G401.6 (cell line): ENCODE results near the gene OTOG.

Experiments
- FAIRE-seq: peaks from 2 replicates; lab custom pipeline; 2012; peaks lifted over from hg19 to GRCh38; lab: Jason Lieb, UNC

The OTOG gene

GRCh38 chr11:17543041-17543440 lies 4.0 kb upstream of the OTOG start:
- no peak for FAIRE-seq

GRCh38 chr11:17543574-17544180 lies 3.4 kb upstream of the OTOG start:
- FAIRE-seq = no peak

GRCh38 chr11:17544181-17544622 lies 2.9 kb upstream of the OTOG start, which contains the start of gene USH1C:
TSS of gene USH1C (minus strand) at chr11:17544416. CDS start at chr11:17544307, 109 bp downstream.
- FAIRE-seq = no peak

DNA sequence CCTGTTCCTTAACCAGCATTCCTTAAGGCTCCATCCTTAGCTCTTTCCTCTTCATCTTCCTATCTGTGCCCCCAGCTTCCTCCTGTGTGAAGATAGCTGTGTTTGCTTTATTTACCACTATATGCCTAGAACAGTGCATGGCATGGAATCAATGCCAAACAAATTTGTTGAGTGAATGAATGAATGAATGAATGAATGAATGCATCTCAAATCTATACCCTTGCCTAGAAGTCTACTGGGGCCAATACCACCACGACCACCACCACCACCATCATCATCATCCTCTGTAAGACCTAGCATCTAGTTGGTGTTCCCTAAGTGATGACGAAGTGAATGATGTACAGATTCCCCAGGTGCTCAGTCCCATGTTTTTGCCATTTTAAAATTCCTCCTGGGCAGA lies 819 bp upstream of the OTOG start:
- FAIRE-seq = no peak

- no peak for FAIRE-seq
Observed at GRCh38 chr11:17547932-17548331, 873 bp downstream of the OTOG start.

GRCh38 chr11:17548444-17548843 lies 1.4 kb downstream of the OTOG start:
- no peak for FAIRE-seq

DNA sequence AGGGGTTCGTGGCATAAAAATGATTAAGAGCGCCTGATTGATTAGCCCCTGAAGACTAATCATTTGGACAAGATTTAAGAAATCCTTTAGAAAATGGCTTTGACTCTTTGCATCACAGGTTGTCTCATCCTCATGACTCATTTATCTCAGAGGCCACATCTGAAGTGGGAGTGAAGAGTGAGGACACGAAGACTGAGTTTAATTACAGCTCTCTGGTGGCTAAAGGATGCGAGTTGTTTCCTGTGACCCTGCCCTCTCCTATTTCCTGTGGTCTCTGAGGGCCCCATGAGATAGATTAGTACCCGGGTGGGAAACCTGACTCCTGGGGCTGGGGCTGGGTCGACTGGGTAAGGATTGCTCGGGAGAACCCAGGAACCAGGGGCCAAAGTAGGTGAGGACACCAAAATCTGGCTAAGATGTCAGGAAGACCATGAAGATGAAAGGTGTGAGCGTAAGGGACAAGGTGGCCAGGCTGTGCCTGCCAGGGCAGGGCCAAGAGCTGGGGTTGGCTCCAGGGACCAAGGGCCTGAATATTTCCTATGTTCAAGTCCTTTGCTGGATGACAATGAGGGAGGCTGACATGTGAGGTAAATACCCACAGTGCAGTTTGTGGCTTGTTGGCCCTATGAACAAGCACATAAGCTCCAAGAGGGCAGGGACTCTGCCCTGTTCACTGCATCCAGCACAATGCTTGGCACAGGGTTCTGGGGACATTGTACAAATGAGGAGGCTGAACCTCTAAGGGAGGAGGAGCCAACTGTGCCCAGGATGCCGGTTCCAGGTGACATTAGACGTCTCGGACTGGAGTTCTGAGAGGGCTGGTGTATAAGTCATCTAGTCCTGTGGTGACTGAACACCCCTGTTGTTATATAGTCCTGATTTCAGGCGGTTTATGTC lies 3.6 kb downstream of the OTOG start:
- FAIRE-seq = no peak

- FAIRE-seq = no peak
Observed at GRCh38 chr11:17551347-17552040, 4.4 kb downstream of the OTOG start.

GRCh38 chr11:17552041-17552355 lies 4.9 kb downstream of the OTOG start:
- no peak for FAIRE-seq

GRCh38 chr11:17552392-17553248 lies 5.6 kb downstream of the OTOG start:
- no peak for FAIRE-seq

DNA sequence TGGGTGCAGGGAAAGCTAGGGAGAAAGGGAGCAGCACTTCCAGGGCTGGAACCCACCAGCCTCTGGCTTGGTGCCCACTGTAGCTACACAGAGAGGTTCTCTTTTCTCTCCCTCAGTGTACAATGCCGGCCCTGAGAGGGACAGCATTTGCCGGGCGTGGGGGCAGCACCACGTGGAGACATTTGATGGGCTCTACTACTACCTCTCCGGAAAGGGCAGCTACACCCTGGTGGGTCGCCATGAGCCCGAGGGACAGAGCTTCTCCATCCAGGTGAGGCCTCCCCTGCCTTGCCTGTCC lies 6.1 kb downstream of the OTOG start:
- FAIRE-seq = no peak

GRCh38 chr11:17554487-17554886 lies 7.4 kb downstream of the OTOG start:
- FAIRE-seq = no peak

DNA sequence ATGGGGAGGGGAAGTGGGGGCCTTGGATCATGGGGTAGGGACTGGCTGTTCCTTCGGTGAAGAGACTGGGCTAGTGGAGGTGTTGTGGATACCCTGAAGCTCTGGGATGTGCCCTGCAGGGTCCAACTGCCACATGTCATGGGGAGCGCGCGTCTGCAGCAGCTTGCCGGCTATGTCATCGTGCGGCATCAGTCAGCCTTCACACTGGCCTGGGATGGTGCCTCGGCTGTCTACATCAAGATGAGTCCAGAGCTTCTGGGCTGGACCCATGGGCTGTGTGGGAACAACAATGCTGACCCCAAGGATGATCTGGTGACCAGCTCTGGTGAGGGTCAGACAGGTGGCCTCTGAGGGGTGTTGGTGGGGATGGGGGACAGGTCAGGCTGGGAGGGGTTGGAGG lies 9.9 kb downstream of the OTOG start:
- FAIRE-seq = no peak

DNA sequence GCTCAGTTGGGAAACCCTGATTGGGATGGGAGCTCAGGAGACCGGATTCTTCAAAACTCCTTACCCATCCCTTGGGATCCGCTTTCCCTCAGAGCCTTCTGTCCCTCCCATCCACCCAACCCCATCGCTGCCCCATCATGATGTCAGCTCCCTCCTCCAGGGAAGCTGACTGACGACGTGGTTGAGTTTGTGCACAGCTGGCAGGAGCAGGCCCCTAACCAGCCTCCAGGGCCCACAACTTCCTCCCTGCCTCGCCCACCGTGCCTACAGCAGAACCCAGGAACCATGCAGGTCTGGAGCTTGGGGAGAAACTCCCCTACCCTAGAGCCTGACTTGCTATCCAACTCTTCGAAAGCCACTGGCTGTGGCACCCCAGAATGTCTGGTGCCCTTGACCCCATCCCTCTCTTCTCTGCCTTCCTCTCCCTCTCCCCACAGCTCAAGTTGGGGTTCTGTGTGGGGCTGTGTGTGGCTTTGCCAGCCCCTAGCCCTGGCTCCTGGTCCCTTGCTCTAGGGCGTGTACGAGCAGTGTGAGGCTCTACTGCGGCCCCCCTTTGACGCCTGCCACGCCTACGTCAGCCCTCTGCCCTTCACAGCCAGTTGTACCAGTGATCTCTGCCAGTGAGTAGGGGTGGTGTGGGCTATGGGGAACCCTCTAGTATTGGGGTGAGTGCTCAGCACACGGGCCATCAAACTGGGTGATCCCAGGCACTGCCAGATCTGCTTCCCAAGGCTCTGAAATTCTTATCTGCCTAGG lies 11.1 kb downstream of the OTOG start:
- FAIRE-seq = no peak

- FAIRE-seq = no peak
Observed at GRCh38 chr11:17558916-17559315, 11.9 kb downstream of the OTOG start.

GRCh38 chr11:17559341-17560087 lies 12.5 kb downstream of the OTOG start:
- no peak for FAIRE-seq

DNA sequence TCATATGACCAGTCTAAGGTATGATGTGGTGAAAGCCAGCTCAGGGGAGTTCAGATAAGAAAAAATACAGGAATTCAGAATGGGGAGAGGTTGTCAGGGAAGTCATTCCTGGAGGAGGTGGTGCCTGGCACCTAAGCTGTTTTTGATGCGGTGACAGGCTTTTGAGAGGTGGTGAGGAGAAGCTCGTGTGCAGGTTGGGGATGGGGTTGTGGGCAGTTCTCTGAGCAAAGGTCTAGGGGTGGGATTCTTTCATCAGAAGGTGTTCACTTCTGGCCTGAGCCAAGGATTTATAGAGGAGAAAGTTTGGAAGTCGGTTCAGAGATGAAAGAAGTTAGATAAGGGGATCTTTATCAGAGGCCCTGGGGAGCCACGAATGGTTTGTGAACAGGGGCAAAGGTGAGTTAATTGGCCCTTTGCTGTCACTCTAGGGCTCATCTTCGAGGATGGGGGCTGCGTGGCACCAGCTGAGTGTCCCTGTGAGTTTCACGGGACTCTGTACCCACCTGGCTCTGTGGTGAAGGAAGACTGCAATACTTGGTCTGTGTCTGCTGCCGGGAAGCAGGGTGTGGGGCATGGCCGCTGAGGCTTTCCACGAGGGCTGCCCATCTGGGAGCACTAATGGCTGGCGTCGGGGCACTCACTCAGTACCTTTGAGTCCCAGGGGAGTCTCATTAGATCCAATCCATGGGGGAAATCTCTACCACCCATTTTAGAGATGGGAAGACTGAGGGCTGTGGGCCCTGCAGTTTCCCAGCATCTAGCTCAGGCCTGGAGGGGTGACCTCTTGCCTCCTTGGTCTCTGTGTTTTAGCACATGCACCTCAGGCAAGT lies 13.4 kb downstream of the OTOG start:
- no peak for FAIRE-seq

DNA sequence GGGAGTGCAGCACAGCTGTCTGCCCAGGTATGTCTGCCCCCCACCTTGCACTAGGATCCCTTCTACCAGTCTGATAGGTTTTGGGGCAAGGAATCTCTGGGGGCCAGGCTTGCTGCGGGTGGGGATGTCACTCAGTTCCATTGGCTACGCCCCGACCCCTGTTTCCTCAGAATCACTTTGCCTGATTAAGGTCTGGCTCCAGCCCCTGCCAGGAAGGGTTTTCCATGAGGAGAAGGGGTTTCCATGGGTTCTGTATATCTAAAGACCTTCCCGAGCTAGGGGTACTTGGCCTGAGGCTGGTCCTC lies 14.0 kb downstream of the OTOG start:
- no peak for FAIRE-seq

GRCh38 chr11:17561526-17561925 lies 14.5 kb downstream of the OTOG start:
- no peak for FAIRE-seq

GRCh38 chr11:17563231-17563646 lies 16.2 kb downstream of the OTOG start:
- FAIRE-seq = no peak
